ENCODE measurements around the gene ZNF579. TPM values are rescaled to one million over a fixed set of nuclear protein-coding genes. Genes with fewer than 3 reads are reported as not detected.

ZNF579 gene
- total RNA-seq, 2 experiments from 2014 or later: 6.7 to 7.1 TPM

DNA sequence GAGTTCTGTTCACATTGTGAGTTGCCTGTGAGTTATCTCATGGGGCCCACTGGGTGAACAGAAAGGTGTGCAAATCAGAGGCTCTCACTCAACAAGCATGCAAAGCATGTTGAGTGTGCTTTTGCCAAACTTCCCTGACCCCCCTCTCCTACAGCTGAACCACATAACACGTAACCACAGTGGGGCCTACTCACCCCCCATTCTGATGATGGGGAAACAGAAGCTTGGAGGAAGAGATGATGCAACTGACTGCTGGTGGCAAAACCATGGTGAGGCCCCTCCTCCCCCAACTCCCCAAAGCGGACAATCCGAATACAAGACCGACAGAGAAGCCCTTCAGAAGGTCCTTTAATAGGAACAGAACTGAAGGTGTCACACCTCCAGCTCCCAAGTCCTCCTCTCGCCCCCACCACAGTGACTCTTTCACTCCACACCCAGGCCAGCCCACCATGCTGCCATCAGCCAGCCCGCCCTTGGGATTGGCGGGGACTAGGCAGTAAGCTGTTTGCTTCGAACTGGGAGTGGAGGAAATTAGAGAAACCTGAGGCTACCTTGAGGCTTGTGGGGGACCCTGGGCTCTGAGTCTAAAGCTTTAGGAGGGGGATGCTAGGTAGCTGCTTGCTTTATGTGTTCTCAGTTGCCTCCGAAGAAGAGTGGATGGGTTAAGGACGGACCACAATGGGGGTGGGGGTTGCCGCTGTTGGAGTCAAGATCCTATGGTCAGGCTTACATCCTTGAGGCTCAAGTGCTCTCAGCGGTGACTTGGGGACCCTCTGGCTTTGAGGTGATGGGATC lies 40.0 kb upstream of the ZNF579 start:
- intact Hi-C loops (cut with DNase I, micrococcal nuclease): no loop called here
- no peak overlapping the region for H3K27ac ChIP-seq (ENCODE audit: low read depth in 1 of 2, low read length in 2 of 2)

GRCh38 chr19:55619286-55619685 lies 38.6 kb upstream of the ZNF579 start:
- POLR2A ChIA-PET: interaction anchor here (2.6 kb wide), 1 partner anchor 13 kb away, joined by 16 read pairs; the partner anchor contains the start of gene ZNF865
- H3K27me3 ChIP-seq (ENCODE audit: control insufficient read depth in 1 of 2, insufficient read depth in 2 of 2, low read length in 2 of 2): no peaks in the 10 kb centered on the region
- TF ChIP-seq, protein P1, sequence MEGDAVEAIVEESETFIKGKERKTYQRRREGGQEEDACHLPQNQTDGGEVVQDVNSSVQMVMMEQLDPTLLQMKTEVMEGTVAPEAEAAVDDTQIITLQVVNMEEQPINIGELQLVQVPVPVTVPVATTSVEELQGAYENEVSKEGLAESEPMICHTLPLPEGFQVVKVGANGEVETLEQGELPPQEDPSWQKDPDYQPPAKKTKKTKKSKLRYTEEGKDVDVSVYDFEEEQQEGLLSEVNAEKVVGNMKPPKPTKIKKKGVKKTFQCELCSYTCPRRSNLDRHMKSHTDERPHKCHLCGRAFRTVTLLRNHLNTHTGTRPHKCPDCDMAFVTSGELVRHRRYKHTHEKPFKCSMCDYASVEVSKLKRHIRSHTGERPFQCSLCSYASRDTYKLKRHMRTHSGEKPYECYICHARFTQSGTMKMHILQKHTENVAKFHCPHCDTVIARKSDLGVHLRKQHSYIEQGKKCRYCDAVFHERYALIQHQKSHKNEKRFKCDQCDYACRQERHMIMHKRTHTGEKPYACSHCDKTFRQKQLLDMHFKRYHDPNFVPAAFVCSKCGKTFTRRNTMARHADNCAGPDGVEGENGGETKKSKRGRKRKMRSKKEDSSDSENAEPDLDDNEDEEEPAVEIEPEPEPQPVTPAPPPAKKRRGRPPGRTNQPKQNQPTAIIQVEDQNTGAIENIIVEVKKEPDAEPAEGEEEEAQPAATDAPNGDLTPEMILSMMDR (IDR thresholded peaks at IDR 0.05): no peak
- H3K27me3 Mint-ChIP-seq: no peaks in the 10 kb centered on the region
- H3K36me3 Mint-ChIP-seq (ENCODE audit: low read depth): peaks cover 34% of the 10 kb centered on the region
- peaks cover 32% of the 10 kb centered on the region for H3K36me3 ChIP-seq (ENCODE audit: insufficient read depth, low read length)
- DNase-seq (no peak), ATAC-seq (ENCODE audit: poor library complexity) (no peak)
- H3K4me3 Mint-ChIP-seq: no peak overlapping the region
- peaks cover 24% of the 10 kb centered on the region for H3K4me1 ChIP-seq (ENCODE audit: insufficient read depth, low read length)
- intact Hi-C loops (cut with DNase I, micrococcal nuclease): no loop called here
- CTCF ChIA-PET: interaction anchor here (0.8 to 4.8 kb wide), 2 partner anchors 12 to 13 kb away, joined by 3 to 28 read pairs; partner anchors contain the start of gene ZNF865
- H3K27ac ChIP-seq (ENCODE audit: low read depth in 1 of 2, low read length in 2 of 2): no peak overlapping the region
- peak overlapping the region; percentile 61 for H3K27ac Mint-ChIP-seq
- no peaks in the 10 kb centered on the region for H3K9me3 Mint-ChIP-seq
- no peak overlapping the region for H3K4me3 ChIP-seq (ENCODE audit: low read length)
- H3K4me1 Mint-ChIP-seq (ENCODE audit: low read depth): peaks cover 30% of the 10 kb centered on the region
- H3K9me3 ChIP-seq (ENCODE audit: control insufficient read depth in 1 of 2, insufficient read depth in 1 of 2, low read length in 2 of 2): no peaks in the 10 kb centered on the region

More for the DNA sequence above, 40.0 kb upstream of the ZNF579 start:
- Mint-ChIP-seq H3K36me3 (ENCODE audit: low read depth) (peaks cover 39% of the 10 kb centered on the region), H3K9me3 (no peaks in the 10 kb centered on the region), H3K27me3 (no peaks in the 10 kb centered on the region), H3K4me3 (peak overlapping the region; percentile 38), H3K4me1 (ENCODE audit: low read depth) (peaks cover 40% of the 10 kb centered on the region), H3K27ac (peak overlapping the region; percentile 61)
- Histone ChIP-seq H3K27me3 (ENCODE audit: control insufficient read depth in 1 of 2, insufficient read depth in 2 of 2, low read length in 2 of 2) (no peaks in the 10 kb centered on the region), H3K4me3 (ENCODE audit: low read length) (no peak overlapping the region), H3K36me3 (ENCODE audit: insufficient read depth, low read length) (peaks cover 27% of the 10 kb centered on the region), H3K4me1 (ENCODE audit: insufficient read depth, low read length) (peaks cover 35% of the 10 kb centered on the region), H3K9me3 (ENCODE audit: control insufficient read depth in 1 of 2, insufficient read depth in 1 of 2, low read length in 2 of 2) (no peaks in the 10 kb centered on the region)
- ChIA-PET POLR2A (interaction anchor here (1.5 to 2.6 kb wide), 2 partner anchors 14 to 21 kb away, joined by 7 to 16 read pairs; partner anchors contain the start of genes FIZ1, ZNF524 and ZNF865), CTCF (interaction anchor here (0.5 to 4.8 kb wide), 2 partner anchors 15 to 61 kb away, joined by 3 to 28 read pairs; partner anchors contain the start of gene ZNF865)
- DNase-seq (peak in 4 of 14 experiments; percentile 31 to 66 (median 50)), ATAC-seq (ENCODE audit: poor library complexity) (no peak)
- TF ChIP-seq, protein P1 (IDR thresholded peaks at IDR 0.05): no peak

DNA sequence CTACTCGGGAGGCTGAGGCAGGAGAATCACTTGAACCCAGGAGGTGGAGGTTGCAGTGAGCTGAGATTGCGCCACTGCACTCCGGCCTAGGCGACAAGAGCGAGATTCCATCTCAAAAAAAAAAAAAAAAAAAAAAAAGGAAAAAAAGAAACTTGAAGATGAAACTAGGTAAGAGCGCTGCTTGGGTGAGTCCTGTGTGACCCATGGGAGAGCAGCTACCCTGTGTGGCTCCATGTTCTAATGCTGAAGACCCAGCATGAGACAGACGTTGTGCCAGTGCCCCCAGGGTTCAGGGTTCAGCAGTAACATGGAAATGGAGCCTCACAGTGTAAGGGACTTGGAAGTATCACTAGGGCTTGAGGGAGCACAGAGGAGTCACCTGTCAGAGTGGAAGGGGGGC lies 37.8 kb upstream of the ZNF579 start:
- Mint-ChIP-seq H3K4me3 (no peak overlapping the region), H3K36me3 (ENCODE audit: low read depth) (peaks cover 25% of the 10 kb centered on the region), H3K27ac (no peak overlapping the region), H3K9me3 (no peaks in the 10 kb centered on the region), H3K4me1 (ENCODE audit: low read depth) (peaks cover 21% of the 10 kb centered on the region), H3K27me3 (no peaks in the 10 kb centered on the region)
- peaks cover 32% of the 10 kb centered on the region for H3K36me3 ChIP-seq (ENCODE audit: insufficient read depth, low read length)
- no peak overlapping the region for H3K4me3 ChIP-seq (ENCODE audit: low read length)
- ATAC-seq (ENCODE audit: poor library complexity) (no peak), DNase-seq (no peak)
- ChIA-PET CTCF (interaction anchor here (0.8 to 4.8 kb wide), 2 partner anchors 12 to 13 kb away, joined by 3 to 28 read pairs; partner anchors contain the start of gene ZNF865), POLR2A (interaction anchor here (1.7 to 2.6 kb wide), 2 partner anchors 12 kb away, joined by 5 to 16 read pairs; partner anchors contain the start of gene ZNF865)
- no peaks in the 10 kb centered on the region for H3K9me3 ChIP-seq (ENCODE audit: control insufficient read depth in 1 of 2, insufficient read depth in 1 of 2, low read length in 2 of 2)
- TF ChIP-seq, protein P1 (IDR thresholded peaks at IDR 0.05): no peak
- intact Hi-C loops (cut with DNase I, micrococcal nuclease): no loop called here
- no peak overlapping the region for H3K27ac ChIP-seq (ENCODE audit: low read depth in 1 of 2, low read length in 2 of 2)
- no peaks in the 10 kb centered on the region for H3K27me3 ChIP-seq (ENCODE audit: control insufficient read depth in 1 of 2, insufficient read depth in 2 of 2, low read length in 2 of 2)
- H3K4me1 ChIP-seq (ENCODE audit: insufficient read depth, low read length): peaks cover 18% of the 10 kb centered on the region

All from CD4-positive, alpha-beta T cell (primary cell).